Measurements from ENCODE around the gene MRPL32.

Gene MRPL32

GRCh38 chr7:42935861-42936260 lies 3.7 kb downstream of the MRPL32 start:
- H3K9me3 Mint-ChIP-seq, result no peaks in the 10 kb centered on the region
- no peak for TF ChIP-seq CTCF (IDR thresholded peaks at IDR 0.05; ENCODE audit: unreplicated experiment in 3 of 3)
- peaks cover 29% of the 10 kb centered on the region for H3K4me1 Mint-ChIP-seq
- H3K27ac Mint-ChIP-seq, result peak overlapping the region in 1 of 3 experiments; percentile 19
- H3K36me3 Mint-ChIP-seq (ENCODE audit: low read depth), result peaks cover 33% of the 10 kb centered on the region
- no peaks in the 10 kb centered on the region for H3K27me3 Mint-ChIP-seq (ENCODE audit: low read depth)
- peak overlapping the region in 2 of 3 experiments; percentile 13 to 16 for H3K4me3 Mint-ChIP-seq

GRCh38 chr7:42939457-42940240 lies 7.5 kb downstream of the MRPL32 start:
- Mint-ChIP-seq H3K9me3 (no peaks in the 10 kb centered on the region), H3K4me1 (peaks cover 5% of the 10 kb centered on the region), H3K36me3 (ENCODE audit: low read depth) (peaks cover 33% of the 10 kb centered on the region), H3K27me3 (ENCODE audit: low read depth) (peaks cover 4% of the 10 kb centered on the region), H3K27ac (no peak overlapping the region), H3K4me3 (no peak overlapping the region)
- no peak for TF ChIP-seq CTCF (IDR thresholded peaks at IDR 0.05; ENCODE audit: unreplicated experiment in 3 of 3)

- TF ChIP-seq CTCF (IDR thresholded peaks at IDR 0.05; ENCODE audit: unreplicated experiment in 3 of 3), result peak; percentile 87 to 94 (median 88)
- H3K36me3 Mint-ChIP-seq (ENCODE audit: low read depth), result peaks cover 22% of the 10 kb centered on the region
- no peak overlapping the region for H3K4me3 Mint-ChIP-seq
- H3K27me3 Mint-ChIP-seq (ENCODE audit: low read depth), result peaks cover 4% of the 10 kb centered on the region
- H3K9me3 Mint-ChIP-seq, result no peaks in the 10 kb centered on the region
- no peaks in the 10 kb centered on the region for H3K4me1 Mint-ChIP-seq
- peak overlapping the region in 1 of 3 experiments; percentile 26 for H3K27ac Mint-ChIP-seq
Measured at GRCh38 chr7:42940985-42941847, 9.0 kb downstream of the MRPL32 start.

- no peak overlapping the region for H3K4me3 Mint-ChIP-seq
- H3K27me3 Mint-ChIP-seq (ENCODE audit: low read depth), result peaks cover 9% of the 10 kb centered on the region
- TF ChIP-seq CTCF (IDR thresholded peaks at IDR 0.05; ENCODE audit: unreplicated experiment in 3 of 3), result no peak
- H3K4me1 Mint-ChIP-seq, result no peaks in the 10 kb centered on the region
- no peaks in the 10 kb centered on the region for H3K9me3 Mint-ChIP-seq
- no peak overlapping the region for H3K27ac Mint-ChIP-seq
- no peaks in the 10 kb centered on the region for H3K36me3 Mint-ChIP-seq (ENCODE audit: low read depth)
Measured at GRCh38 chr7:42945821-42946626, 13.8 kb downstream of the MRPL32 start.

GRCh38 chr7:42946627-42946950 lies 14.4 kb downstream of the MRPL32 start:
- Mint-ChIP-seq H3K9me3 (no peaks in the 10 kb centered on the region), H3K4me1 (no peaks in the 10 kb centered on the region), H3K36me3 (ENCODE audit: low read depth) (no peaks in the 10 kb centered on the region), H3K27ac (no peak overlapping the region), H3K27me3 (ENCODE audit: low read depth) (peaks cover 9% of the 10 kb centered on the region), H3K4me3 (no peak overlapping the region)
- TF ChIP-seq CTCF (IDR thresholded peaks at IDR 0.05; ENCODE audit: unreplicated experiment in 3 of 3), result no peak
